ENCODE results near the gene HCRTR1. TPM values are rescaled to one million over a fixed set of nuclear protein-coding genes. Genes with fewer than 3 reads are reported as not detected.

Gene HCRTR1
- total RNA-seq, 5 donors from 2014 or later (not counting 1 experiment from before 2014, with no cell fraction given), result not detected

DNA sequence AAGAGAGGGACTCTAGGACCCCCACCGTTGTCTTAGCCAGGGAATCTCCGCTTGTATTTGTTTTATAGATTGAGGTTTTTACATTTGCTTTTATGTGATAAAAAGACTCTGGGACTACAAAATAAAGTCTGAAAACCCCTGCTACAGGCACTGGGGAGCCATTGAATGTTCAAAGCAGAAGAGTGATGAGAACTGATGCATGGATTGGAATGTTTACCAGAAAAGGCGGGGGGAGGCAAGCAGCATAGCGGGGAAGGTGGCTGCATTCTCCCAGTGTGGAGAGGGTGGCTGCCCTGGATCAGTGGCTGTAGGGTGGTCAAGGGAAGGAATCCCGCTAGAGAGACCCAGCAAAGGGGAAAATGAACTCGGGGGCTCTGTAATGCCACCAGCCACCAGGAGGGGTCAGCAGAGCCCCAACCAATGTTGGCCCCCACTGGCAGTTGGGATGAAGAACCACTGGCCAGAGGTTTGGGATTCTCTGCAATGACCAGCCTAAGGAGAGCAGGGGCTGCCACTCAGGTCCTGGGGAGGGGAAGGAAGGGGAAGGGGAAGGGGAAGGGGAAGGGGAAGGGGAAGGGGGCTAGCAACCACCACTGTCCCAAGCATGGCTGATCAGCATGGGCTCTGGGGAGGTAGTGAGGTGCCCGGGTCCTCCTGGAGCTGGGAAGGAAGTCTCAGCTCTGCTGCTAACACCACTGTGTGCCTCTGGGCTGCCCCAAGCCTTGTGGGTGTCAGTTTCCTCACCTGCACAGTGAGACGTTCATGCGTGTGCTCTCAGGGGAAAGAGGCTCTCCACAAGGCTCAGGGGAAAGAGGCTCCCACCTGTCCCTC lies 46.3 kb downstream of the HCRTR1 start:
- ChIA-PET POLR2A (no interaction called here), CTCF (interaction anchor here (0.6 to 1.5 kb wide), 3 partner anchors 82 to 228 kb away, joined by 3 to 12 read pairs (median 3); no protein-coding TSS in a partner anchor)
- H3K4me1 Mint-ChIP-seq, result no peaks in the 10 kb centered on the region
- H3K4me3 Mint-ChIP-seq, result no peak overlapping the region
- peaks cover 2 to 11% of the 10 kb centered on the region in 2 donors for H3K27me3 Mint-ChIP-seq
- DNase-seq (peak in 28 of 35 experiments; percentile 11 to 71 (median 40)), ATAC-seq (replicated peaks in 1 of 4) (peak in 3 of 4 experiments; percentile 44 to 67 (median 52))
- Histone ChIP-seq H3K4me3 (ENCODE audit: control insufficient read depth in 1 of 2, extremely low read depth in 1 of 2, low read length in 1 of 2) (no peak overlapping the region), H3K27ac (ENCODE audit: low read length) (no peak overlapping the region), H3K27me3 (replicated peaks in 1 of 2; ENCODE audit: control insufficient read depth in 2 of 2, extremely low read depth in 1 of 2, insufficient read depth in 2 of 2, low read length in 1 of 2) (peaks cover 0 to 43% of the 10 kb centered on the region in 2 experiments), H3K36me3 (ENCODE audit: control insufficient read depth in 2 of 2, extremely low read depth in 1 of 2, insufficient read depth in 1 of 2, low read length in 1 of 2) (no peaks in the 10 kb centered on the region), H3K4me1 (ENCODE audit: control insufficient read depth in 1 of 2, extremely low read depth in 1 of 2, insufficient read depth in 2 of 2, low read length in 2 of 2) (no peaks in the 10 kb centered on the region), H3K9me3 (no peaks in the 10 kb centered on the region)
- no peaks in the 10 kb centered on the region for H3K36me3 Mint-ChIP-seq
- no peaks in the 10 kb centered on the region for H3K9me3 Mint-ChIP-seq
- 25% methylated on average over 7 of the region's 9 CpGs for WGBS (ENCODE audit: insufficient coverage)
- no peak overlapping the region for H3K27ac Mint-ChIP-seq

DNA sequence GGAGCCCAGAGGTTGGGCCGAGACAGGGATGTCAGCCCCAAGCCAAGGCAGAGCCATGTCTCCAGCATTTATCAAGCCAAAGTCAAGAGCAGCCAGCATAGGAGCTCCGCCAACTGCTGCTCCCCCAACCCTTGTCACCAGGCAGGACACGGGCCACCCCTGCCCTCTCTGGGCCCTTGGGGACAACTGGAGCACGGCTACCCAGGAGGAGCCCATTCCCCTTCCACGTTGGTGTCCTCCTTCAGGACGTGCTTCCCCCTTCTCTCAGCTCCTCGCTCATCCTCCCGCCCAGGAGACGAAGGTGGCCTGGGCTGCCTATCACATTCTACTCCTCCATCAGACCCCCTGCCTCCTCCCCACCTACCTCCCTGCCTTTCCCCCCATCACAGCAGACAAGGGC lies 47.0 kb downstream of the HCRTR1 start:
- Histone ChIP-seq H3K27ac (ENCODE audit: low read length) (no peak overlapping the region), H3K27me3 (replicated peaks in 1 of 2; ENCODE audit: control insufficient read depth in 2 of 2, extremely low read depth in 1 of 2, insufficient read depth in 2 of 2, low read length in 1 of 2) (peaks cover 0 to 45% of the 10 kb centered on the region in 2 experiments), H3K36me3 (ENCODE audit: control insufficient read depth in 2 of 2, extremely low read depth in 1 of 2, insufficient read depth in 1 of 2, low read length in 1 of 2) (no peaks in the 10 kb centered on the region), H3K4me1 (ENCODE audit: control insufficient read depth in 1 of 2, extremely low read depth in 1 of 2, insufficient read depth in 2 of 2, low read length in 2 of 2) (peaks cover 0 to under 1% of the 10 kb centered on the region in 2 experiments), H3K9me3 (no peaks in the 10 kb centered on the region), H3K4me3 (ENCODE audit: control insufficient read depth in 1 of 2, extremely low read depth in 1 of 2, low read length in 1 of 2) (no peak overlapping the region)
- Mint-ChIP-seq H3K4me3 (no peak overlapping the region), H3K27ac (no peak overlapping the region), H3K27me3 (peaks cover 4 to 17% of the 10 kb centered on the region in 2 donors), H3K9me3 (no peaks in the 10 kb centered on the region), H3K36me3 (no peaks in the 10 kb centered on the region), H3K4me1 (peaks cover 3% of the 10 kb centered on the region in 3 donors)
- WGBS (ENCODE audit: insufficient coverage), result 81% methylated on average over 9 of the region's 9 CpGs
- ChIA-PET POLR2A (no interaction called here), CTCF (interaction anchor here (0.6 to 1.5 kb wide), 4 partner anchors 81 to 747 kb away, joined by 3 to 12 read pairs (median 3); no protein-coding TSS in a partner anchor)
- no peak for ATAC-seq (replicated peaks in 1 of 4)
- no peak for DNase-seq

DNA sequence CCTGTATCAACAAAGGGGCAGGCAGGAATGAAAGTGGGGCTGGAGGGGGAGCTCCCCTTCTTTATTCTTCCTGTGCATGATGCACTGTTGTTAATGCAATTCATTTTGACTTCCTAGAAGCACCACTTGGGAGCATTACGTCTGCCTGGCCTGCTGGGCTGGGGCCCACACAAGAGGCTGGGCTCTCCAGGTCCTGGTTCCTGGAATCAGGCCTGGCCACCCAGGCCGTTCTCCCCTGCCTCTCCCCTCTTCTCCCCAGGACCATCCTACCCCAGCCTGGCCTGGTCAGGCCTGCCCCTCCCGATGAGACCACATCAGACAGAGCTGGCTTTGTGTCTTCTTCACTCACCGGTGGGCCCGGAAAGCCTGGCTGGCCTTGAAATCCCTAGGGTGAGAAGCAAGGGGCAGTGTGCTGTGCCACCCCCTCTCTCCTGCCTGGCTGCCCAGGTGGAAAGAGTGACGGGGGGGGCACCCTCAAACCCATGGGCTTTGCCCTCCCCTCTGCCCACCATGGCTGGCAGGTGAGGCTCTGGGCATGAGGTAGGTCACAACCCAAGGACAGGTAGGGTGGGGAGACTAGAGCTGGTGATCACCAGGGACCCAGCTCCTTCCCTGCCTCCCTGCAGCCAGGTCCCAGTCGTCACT lies 47.9 kb downstream of the HCRTR1 start:
- 77% methylated on average over 6 of the region's 7 CpGs for WGBS (ENCODE audit: insufficient coverage)
- POLR2A ChIA-PET, result interaction anchor here in 1 of 2 donors (0.6 kb wide), 1 partner anchor 1156 kb away, joined by 3 read pairs; no protein-coding TSS in a partner anchor
- CTCF ChIA-PET, result interaction anchor here (0.7 to 1.3 kb wide), 3 partner anchors 80 to 836 kb away, joined by 3 to 4 read pairs (median 3); no protein-coding TSS in a partner anchor

DNA sequence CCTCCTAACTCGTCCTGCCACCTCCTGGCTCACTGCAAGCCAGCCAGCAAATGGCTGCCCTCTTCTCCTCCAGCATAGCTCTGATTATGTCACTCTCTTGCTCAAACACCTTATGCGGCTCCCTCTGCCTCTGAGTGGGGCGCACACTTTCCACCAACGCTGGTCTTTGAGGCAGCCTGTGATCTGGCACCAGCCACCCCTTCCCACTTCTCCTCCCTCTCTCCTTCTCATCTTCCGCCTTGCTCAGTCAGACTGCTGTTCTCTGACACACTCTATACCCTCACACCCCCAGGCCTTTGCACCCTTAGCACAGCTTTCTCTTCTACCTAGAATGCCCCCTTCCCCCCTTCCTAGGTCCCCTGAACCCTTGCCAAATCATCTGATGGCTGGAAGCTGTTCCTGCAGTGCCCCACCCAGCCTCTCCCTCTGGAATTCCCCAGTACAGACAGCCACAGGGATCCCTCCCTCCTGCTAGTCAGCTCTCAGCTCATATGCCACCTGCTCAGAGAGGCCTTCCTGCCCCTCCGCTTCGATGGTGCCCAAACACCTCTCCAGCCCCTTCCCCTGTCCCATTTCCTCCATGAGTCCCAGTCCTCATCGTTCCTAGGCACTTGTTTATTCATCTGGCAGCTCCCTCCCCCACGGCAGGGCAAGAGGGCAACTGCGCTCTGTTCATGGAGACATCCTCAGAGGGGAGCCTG lies 48.9 kb downstream of the HCRTR1 start:
- no peak overlapping the region for H3K27ac Mint-ChIP-seq
- no peaks in the 10 kb centered on the region for H3K36me3 Mint-ChIP-seq
- Histone ChIP-seq H3K4me1 (ENCODE audit: control insufficient read depth in 1 of 2, extremely low read depth in 1 of 2, insufficient read depth in 2 of 2, low read length in 2 of 2) (peaks cover 0 to 12% of the 10 kb centered on the region in 2 experiments), H3K9me3 (no peaks in the 10 kb centered on the region), H3K36me3 (ENCODE audit: control insufficient read depth in 2 of 2, extremely low read depth in 1 of 2, insufficient read depth in 1 of 2, low read length in 1 of 2) (no peaks in the 10 kb centered on the region), H3K27ac (ENCODE audit: low read length) (no peak overlapping the region), H3K27me3 (replicated peaks in 1 of 2; ENCODE audit: control insufficient read depth in 2 of 2, extremely low read depth in 1 of 2, insufficient read depth in 2 of 2, low read length in 1 of 2) (peaks cover 0 to 63% of the 10 kb centered on the region in 2 experiments), H3K4me3 (ENCODE audit: control insufficient read depth in 1 of 2, extremely low read depth in 1 of 2, low read length in 1 of 2) (no peak overlapping the region)
- DNase-seq (no peak), ATAC-seq (replicated peaks in 1 of 4) (no peak)
- no peak overlapping the region for H3K4me3 Mint-ChIP-seq
- peaks cover 12 to 13% (median 13%) of the 10 kb centered on the region in 3 donors for H3K4me1 Mint-ChIP-seq
- ChIA-PET CTCF (interaction anchor here in 1 of 2 donors (1.3 kb wide), 1 partner anchor 123 kb away, joined by 4 read pairs; no protein-coding TSS in a partner anchor), POLR2A (no interaction called here)
- H3K9me3 Mint-ChIP-seq, result no peaks in the 10 kb centered on the region
- 78% methylated on average over 8 of the region's 10 CpGs for WGBS (ENCODE audit: insufficient coverage)
- H3K27me3 Mint-ChIP-seq, result peaks cover 9 to 33% of the 10 kb centered on the region in 2 donors

More for the DNA sequence above, 47.9 kb downstream of the HCRTR1 start:
- Histone ChIP-seq H3K4me3 (ENCODE audit: control insufficient read depth in 1 of 2, extremely low read depth in 1 of 2, low read length in 1 of 2) (no peak overlapping the region), H3K27ac (ENCODE audit: low read length) (no peak overlapping the region), H3K9me3 (no peaks in the 10 kb centered on the region), H3K27me3 (replicated peaks in 1 of 2; ENCODE audit: control insufficient read depth in 2 of 2, extremely low read depth in 1 of 2, insufficient read depth in 2 of 2, low read length in 1 of 2) (peaks cover 0 to 53% of the 10 kb centered on the region in 2 experiments), H3K4me1 (ENCODE audit: control insufficient read depth in 1 of 2, extremely low read depth in 1 of 2, insufficient read depth in 2 of 2, low read length in 2 of 2) (peaks cover 0 to 9% of the 10 kb centered on the region in 2 experiments), H3K36me3 (ENCODE audit: control insufficient read depth in 2 of 2, extremely low read depth in 1 of 2, insufficient read depth in 1 of 2, low read length in 1 of 2) (no peaks in the 10 kb centered on the region)
- no peak for DNase-seq
- Mint-ChIP-seq H3K4me1 (peaks cover 10 to 11% (median 11%) of the 10 kb centered on the region in 3 donors), H3K9me3 (no peaks in the 10 kb centered on the region), H3K4me3 (no peak overlapping the region), H3K27me3 (peaks cover 8 to 26% of the 10 kb centered on the region in 2 donors), H3K27ac (no peak overlapping the region), H3K36me3 (no peaks in the 10 kb centered on the region)
- ATAC-seq (replicated peaks in 1 of 4), result no peak

GRCh38 chr1:31667065-31667785 lies 49.7 kb downstream of the HCRTR1 start:
- 80% methylated on average over 15 of the region's 19 CpGs for WGBS (ENCODE audit: insufficient coverage)
- H3K9me3 Mint-ChIP-seq, result no peaks in the 10 kb centered on the region

More at GRCh38 chr1:31667065-31667785, 49.7 kb downstream of the HCRTR1 start:
- H3K36me3 ChIP-seq (ENCODE audit: control insufficient read depth in 2 of 2, extremely low read depth in 1 of 2, insufficient read depth in 1 of 2, low read length in 1 of 2), result no peaks in the 10 kb centered on the region
- H3K4me3 ChIP-seq (ENCODE audit: control insufficient read depth in 1 of 2, extremely low read depth in 1 of 2, low read length in 1 of 2), result no peak overlapping the region
- Mint-ChIP-seq H3K27ac (no peak overlapping the region), H3K36me3 (no peaks in the 10 kb centered on the region), H3K27me3 (peaks cover 9 to 36% of the 10 kb centered on the region in 2 donors), H3K4me3 (no peak overlapping the region), H3K4me1 (peaks cover 12 to 13% (median 13%) of the 10 kb centered on the region in 3 donors)
- H3K27ac ChIP-seq (ENCODE audit: low read length), result no peak overlapping the region
- H3K4me1 ChIP-seq (ENCODE audit: control insufficient read depth in 1 of 2, extremely low read depth in 1 of 2, insufficient read depth in 2 of 2, low read length in 2 of 2), result peaks cover 0 to 12% of the 10 kb centered on the region in 2 experiments
- no peak for DNase-seq
- ChIA-PET POLR2A (no interaction called here), CTCF (no interaction called here)
- no peaks in the 10 kb centered on the region for H3K9me3 ChIP-seq
- H3K27me3 ChIP-seq (replicated peaks in 1 of 2; ENCODE audit: control insufficient read depth in 2 of 2, extremely low read depth in 1 of 2, insufficient read depth in 2 of 2, low read length in 1 of 2), result peaks cover 0 to 64% of the 10 kb centered on the region in 2 experiments
- no peak for ATAC-seq (replicated peaks in 1 of 4)

Data from T-cell (primary cell).